Progenitor cell of endocrine pancreas (in vitro differentiated cells): Measurements from ENCODE around the gene GPRC5D. TPM values are rescaled to one million over a fixed set of nuclear protein-coding genes. Genes with fewer than 3 reads are reported as not detected.

Source experiments
- DNase-seq: peaks from one replicate; pipeline ENCODE4 v3.0.0; 2021; ENCODE audit warnings: low spot score; ENCODE audit not compliant: unreplicated experiment
- H3K27ac Mint-ChIP-seq: 2 replicates; pipeline ENCODE4 v1.8.0; 2021; ENCODE audit warnings: mild to moderate bottlenecking, moderate library complexity, mixed read lengths
- H3K27me3 Mint-ChIP-seq: 2 replicates; pipeline ENCODE4 v1.8.0; 2021; ENCODE audit warnings: mixed read lengths
- H3K36me3 Mint-ChIP-seq: 2 replicates; pipeline ENCODE4 v1.8.0; 2022; ENCODE audit warnings: mixed read lengths; ENCODE audit not compliant: insufficient read depth
- H3K4me1 Mint-ChIP-seq: 2 replicates; pipeline ENCODE4 v1.8.0; 2021; ENCODE audit warnings: low read depth, mixed read lengths
- H3K4me3 Mint-ChIP-seq: 2 replicates; pipeline ENCODE4 v1.8.0; 2021; ENCODE audit warnings: low read depth, mild to moderate bottlenecking, moderate library complexity, mixed read lengths
- H3K9me3 Mint-ChIP-seq: 2 replicates; pipeline ENCODE4 v1.8.0; 2021; ENCODE audit warnings: low read depth, mixed read lengths
- total RNA-seq: library from RNA; stranded (reverse); gene quantifications from 2 replicates; pipeline ENCODE4 v1.2.1, GENCODE V29; 2021
- TF ChIP-seq, protein P1 (sequence below): fragments of 200-600 bp; sonication (generic); IDR thresholded peaks from one replicate; pipeline ENCODE4 v1.5.0; 2021; ENCODE audit warnings: antibody characterized with exemption, mild to moderate bottlenecking; ENCODE audit not compliant: unreplicated experiment

Gene GPRC5D
- total RNA-seq, 1 donor from 2014 or later, result not detected

DNA sequence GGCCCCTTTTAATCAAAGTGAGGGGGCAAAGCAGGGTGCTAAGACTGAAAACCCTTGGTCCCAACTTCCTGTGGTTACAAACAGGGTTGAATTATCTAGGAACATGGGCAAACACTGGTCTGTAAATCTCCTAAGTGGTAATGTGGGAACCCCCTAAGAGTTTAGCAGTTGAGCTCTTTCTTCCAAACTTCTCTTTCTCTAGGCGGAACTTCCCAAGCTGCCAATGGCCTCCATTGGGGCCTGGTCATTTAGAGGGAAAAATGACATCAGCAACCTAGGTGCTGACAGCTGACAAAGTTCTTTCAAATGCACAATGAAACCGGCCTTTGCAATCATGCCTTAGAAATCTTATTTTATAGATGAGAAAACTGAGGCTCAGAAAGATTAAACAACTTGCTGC lies 30.4 kb upstream of the GPRC5D start:
- Mint-ChIP-seq H3K27ac (no peak overlapping the region), H3K9me3 (no peaks in the 10 kb centered on the region), H3K36me3 (peaks cover 18% of the 10 kb centered on the region), H3K27me3 (no peaks in the 10 kb centered on the region), H3K4me3 (no peak overlapping the region), H3K4me1 (no peaks in the 10 kb centered on the region)
- TF ChIP-seq, protein P1, sequence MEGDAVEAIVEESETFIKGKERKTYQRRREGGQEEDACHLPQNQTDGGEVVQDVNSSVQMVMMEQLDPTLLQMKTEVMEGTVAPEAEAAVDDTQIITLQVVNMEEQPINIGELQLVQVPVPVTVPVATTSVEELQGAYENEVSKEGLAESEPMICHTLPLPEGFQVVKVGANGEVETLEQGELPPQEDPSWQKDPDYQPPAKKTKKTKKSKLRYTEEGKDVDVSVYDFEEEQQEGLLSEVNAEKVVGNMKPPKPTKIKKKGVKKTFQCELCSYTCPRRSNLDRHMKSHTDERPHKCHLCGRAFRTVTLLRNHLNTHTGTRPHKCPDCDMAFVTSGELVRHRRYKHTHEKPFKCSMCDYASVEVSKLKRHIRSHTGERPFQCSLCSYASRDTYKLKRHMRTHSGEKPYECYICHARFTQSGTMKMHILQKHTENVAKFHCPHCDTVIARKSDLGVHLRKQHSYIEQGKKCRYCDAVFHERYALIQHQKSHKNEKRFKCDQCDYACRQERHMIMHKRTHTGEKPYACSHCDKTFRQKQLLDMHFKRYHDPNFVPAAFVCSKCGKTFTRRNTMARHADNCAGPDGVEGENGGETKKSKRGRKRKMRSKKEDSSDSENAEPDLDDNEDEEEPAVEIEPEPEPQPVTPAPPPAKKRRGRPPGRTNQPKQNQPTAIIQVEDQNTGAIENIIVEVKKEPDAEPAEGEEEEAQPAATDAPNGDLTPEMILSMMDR, result no peak
- DNase-seq, result no peak

GRCh38 chr12:12979731-12980259 lies 27.8 kb upstream of the GPRC5D start:
- no peak for DNase-seq
- no peak overlapping the region for H3K4me3 Mint-ChIP-seq
- no peaks in the 10 kb centered on the region for H3K4me1 Mint-ChIP-seq
- peaks cover 29% of the 10 kb centered on the region for H3K36me3 Mint-ChIP-seq
- no peaks in the 10 kb centered on the region for H3K27me3 Mint-ChIP-seq
- TF ChIP-seq, protein P1, result no peak
- H3K9me3 Mint-ChIP-seq, result no peaks in the 10 kb centered on the region
- H3K27ac Mint-ChIP-seq, result no peak overlapping the region

- H3K27me3 Mint-ChIP-seq, result no peaks in the 10 kb centered on the region
- peaks cover 31% of the 10 kb centered on the region for H3K36me3 Mint-ChIP-seq
- TF ChIP-seq, protein P1, result no peak
- no peak overlapping the region for H3K4me3 Mint-ChIP-seq
- no peak for DNase-seq
- no peaks in the 10 kb centered on the region for H3K4me1 Mint-ChIP-seq
- H3K27ac Mint-ChIP-seq, result no peak overlapping the region
- H3K9me3 Mint-ChIP-seq, result no peaks in the 10 kb centered on the region
Measured at GRCh38 chr12:12979126-12979525, 27.2 kb upstream of the GPRC5D start.

DNA sequence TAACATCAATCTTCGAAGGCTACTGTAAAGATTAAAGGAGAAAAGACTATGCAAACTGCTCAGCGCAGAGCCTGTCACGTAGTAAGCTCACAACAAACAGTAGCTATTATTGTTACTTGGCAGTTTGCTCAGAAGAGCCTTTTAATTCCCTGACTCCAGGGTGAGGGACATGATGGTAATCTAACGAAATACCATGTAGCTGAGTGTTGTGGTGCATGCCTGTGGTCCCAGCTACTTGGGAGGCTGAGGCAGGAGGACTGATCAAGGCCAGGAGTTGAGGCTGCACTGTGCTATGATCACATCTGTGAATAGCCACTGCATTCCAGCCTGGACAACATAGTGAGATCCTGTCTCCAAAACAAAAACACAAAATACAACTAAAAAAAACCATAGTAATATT lies 25.3 kb upstream of the GPRC5D start:
- DNase-seq, result no peak
- no peak overlapping the region for H3K27ac Mint-ChIP-seq
- peaks cover 11% of the 10 kb centered on the region for H3K9me3 Mint-ChIP-seq
- no peak overlapping the region for H3K4me3 Mint-ChIP-seq
- peaks cover 42% of the 10 kb centered on the region for H3K36me3 Mint-ChIP-seq
- no peaks in the 10 kb centered on the region for H3K27me3 Mint-ChIP-seq
- TF ChIP-seq, protein P1, result no peak
- no peaks in the 10 kb centered on the region for H3K4me1 Mint-ChIP-seq

GRCh38 chr12:12976366-12976765 lies 24.4 kb upstream of the GPRC5D start:
- peaks cover 51% of the 10 kb centered on the region for H3K36me3 Mint-ChIP-seq
- TF ChIP-seq, protein P1, result no peak
- no peak overlapping the region for H3K4me3 Mint-ChIP-seq
- H3K27me3 Mint-ChIP-seq, result no peaks in the 10 kb centered on the region
- H3K9me3 Mint-ChIP-seq, result peaks cover 11% of the 10 kb centered on the region
- DNase-seq, result no peak
- no peak overlapping the region for H3K27ac Mint-ChIP-seq
- H3K4me1 Mint-ChIP-seq, result no peaks in the 10 kb centered on the region
